ENCODE data around the gene HTR3D. TPM values are rescaled to one million over a fixed set of nuclear protein-coding genes. Genes with fewer than 3 reads are reported as not detected.

HTR3D gene
- total and polyA plus RNA-seq, 9 of the 15 experiments (the other 6 are each of a cell fraction or from before 2014, with no cell fraction given), result not detected

- TF ChIP-seq, protein P1, sequence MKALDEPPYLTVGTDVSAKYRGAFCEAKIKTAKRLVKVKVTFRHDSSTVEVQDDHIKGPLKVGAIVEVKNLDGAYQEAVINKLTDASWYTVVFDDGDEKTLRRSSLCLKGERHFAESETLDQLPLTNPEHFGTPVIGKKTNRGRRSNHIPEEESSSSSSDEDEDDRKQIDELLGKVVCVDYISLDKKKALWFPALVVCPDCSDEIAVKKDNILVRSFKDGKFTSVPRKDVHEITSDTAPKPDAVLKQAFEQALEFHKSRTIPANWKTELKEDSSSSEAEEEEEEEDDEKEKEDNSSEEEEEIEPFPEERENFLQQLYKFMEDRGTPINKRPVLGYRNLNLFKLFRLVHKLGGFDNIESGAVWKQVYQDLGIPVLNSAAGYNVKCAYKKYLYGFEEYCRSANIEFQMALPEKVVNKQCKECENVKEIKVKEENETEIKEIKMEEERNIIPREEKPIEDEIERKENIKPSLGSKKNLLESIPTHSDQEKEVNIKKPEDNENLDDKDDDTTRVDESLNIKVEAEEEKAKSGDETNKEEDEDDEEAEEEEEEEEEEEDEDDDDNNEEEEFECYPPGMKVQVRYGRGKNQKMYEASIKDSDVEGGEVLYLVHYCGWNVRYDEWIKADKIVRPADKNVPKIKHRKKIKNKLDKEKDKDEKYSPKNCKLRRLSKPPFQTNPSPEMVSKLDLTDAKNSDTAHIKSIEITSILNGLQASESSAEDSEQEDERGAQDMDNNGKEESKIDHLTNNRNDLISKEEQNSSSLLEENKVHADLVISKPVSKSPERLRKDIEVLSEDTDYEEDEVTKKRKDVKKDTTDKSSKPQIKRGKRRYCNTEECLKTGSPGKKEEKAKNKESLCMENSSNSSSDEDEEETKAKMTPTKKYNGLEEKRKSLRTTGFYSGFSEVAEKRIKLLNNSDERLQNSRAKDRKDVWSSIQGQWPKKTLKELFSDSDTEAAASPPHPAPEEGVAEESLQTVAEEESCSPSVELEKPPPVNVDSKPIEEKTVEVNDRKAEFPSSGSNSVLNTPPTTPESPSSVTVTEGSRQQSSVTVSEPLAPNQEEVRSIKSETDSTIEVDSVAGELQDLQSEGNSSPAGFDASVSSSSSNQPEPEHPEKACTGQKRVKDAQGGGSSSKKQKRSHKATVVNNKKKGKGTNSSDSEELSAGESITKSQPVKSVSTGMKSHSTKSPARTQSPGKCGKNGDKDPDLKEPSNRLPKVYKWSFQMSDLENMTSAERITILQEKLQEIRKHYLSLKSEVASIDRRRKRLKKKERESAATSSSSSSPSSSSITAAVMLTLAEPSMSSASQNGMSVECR (CRISPR knock-in tag; IDR thresholded peaks at IDR 0.05), result peak; percentile 46
- TF ChIP-seq MEIS2 (IDR thresholded peaks at IDR 0.05; ENCODE audit: partially characterized antibody) (peak; percentile 74), CHCHD3 (CRISPR knock-in tag; IDR thresholded peaks at IDR 0.05) (no peak), POLR2AphosphoS5 (IDR thresholded peaks at IDR 0.05; ENCODE audit: control insufficient read depth, insufficient read depth, low read depth, low read length) (peak; percentile 87), NEUROD1 (IDR thresholded peaks at IDR 0.05; ENCODE audit: borderline replicate concordance, low read depth, low read length, partially characterized antibody) (peak; percentile 34), CHD1 (IDR thresholded peaks at IDR 0.05; ENCODE audit: low read length) (no peak), PHB2 (IDR thresholded peaks at IDR 0.05; ENCODE audit: low read depth) (0 out of 2 replicates have a peak, but pooled peaks have one; percentile 42), CBX3 (IDR thresholded peaks at IDR 0.05; ENCODE audit: borderline replicate concordance in 1 of 2, low read length in 2 of 2) (peak in 1 of 2 experiments; percentile 70; a peak in 1 of 3 replicates), STAT5A (IDR thresholded peaks at IDR 0.05; ENCODE audit: borderline replicate concordance, low read length) (peak; percentile 90), SRSF1 (IDR thresholded peaks at IDR 0.05; ENCODE audit: low read depth, low read length) (0 out of 2 replicates have a peak, but pooled peaks have one; percentile 36), HOMEZ (CRISPR knock-in tag; IDR thresholded peaks at IDR 0.05) (0 out of 2 replicates have a peak, but pooled peaks have one; percentile 3), PML (IDR thresholded peaks at IDR 0.05; ENCODE audit: low read length) (peak; percentile 81), SIN3B (IDR thresholded peaks at IDR 0.05; ENCODE audit: low read depth) (peak; percentile 15; the same call in 1 of the 2 replicates), CXXC5 (CRISPR knock-in tag; IDR thresholded peaks at IDR 0.05) (peak; percentile 88), PRDM10 (IDR thresholded peaks at IDR 0.05; ENCODE audit: partially characterized antibody) (peak; percentile 42), ZNF311 (CRISPR knock-in tag; IDR thresholded peaks at IDR 0.05) (no peak), PHF20 (IDR thresholded peaks at IDR 0.05; ENCODE audit: partially characterized antibody) (no peak), ZNF253 (CRISPR knock-in tag; conservative IDR thresholded peaks at IDR 0.05) (no peak)
Observed at GRCh38 chr3:184017672-184018423, 13.7 kb upstream of the HTR3D start, which contains the start of gene ABCC5 (continued).
